Fibroblast of the aortic adventitia (primary cell): Measurements from ENCODE around the gene TIMP3. TPM values are rescaled to one million over a fixed set of nuclear protein-coding genes. Genes with fewer than 3 reads are reported as not detected.

ENCODE experiments used
- DNase-seq: peaks from one replicate; pipeline ENCODE4 v3.0.0-alpha.2; 2010; ENCODE audit warnings: low read depth
- H3K4me3 ChIP-seq: 2 replicates; pipeline ENCODE4 v1.5.1; 2011; ENCODE audit warnings: low read depth, mild to moderate bottlenecking, control low read depth, low read length, moderate library complexity
- CTCF ChIP-seq: IDR thresholded peaks from 2 replicates; pipeline ENCODE4 v1.5.1; 2011; ENCODE audit warnings: mild to moderate bottlenecking, low read length, control low read depth, inconsistent platforms; ENCODE audit not compliant: insufficient read depth
- total RNA-seq: library from RNA; depleted of rRNA; stranded (reverse); fragments of >200 nt; gene quantifications from 2 replicates; pipeline ENCODE4 v1.2.3, GENCODE V29; 2012; ENCODE audit warnings: low replicate concordance

TIMP3 gene
- total RNA-seq, 1 donor = 329 TPM

DNA sequence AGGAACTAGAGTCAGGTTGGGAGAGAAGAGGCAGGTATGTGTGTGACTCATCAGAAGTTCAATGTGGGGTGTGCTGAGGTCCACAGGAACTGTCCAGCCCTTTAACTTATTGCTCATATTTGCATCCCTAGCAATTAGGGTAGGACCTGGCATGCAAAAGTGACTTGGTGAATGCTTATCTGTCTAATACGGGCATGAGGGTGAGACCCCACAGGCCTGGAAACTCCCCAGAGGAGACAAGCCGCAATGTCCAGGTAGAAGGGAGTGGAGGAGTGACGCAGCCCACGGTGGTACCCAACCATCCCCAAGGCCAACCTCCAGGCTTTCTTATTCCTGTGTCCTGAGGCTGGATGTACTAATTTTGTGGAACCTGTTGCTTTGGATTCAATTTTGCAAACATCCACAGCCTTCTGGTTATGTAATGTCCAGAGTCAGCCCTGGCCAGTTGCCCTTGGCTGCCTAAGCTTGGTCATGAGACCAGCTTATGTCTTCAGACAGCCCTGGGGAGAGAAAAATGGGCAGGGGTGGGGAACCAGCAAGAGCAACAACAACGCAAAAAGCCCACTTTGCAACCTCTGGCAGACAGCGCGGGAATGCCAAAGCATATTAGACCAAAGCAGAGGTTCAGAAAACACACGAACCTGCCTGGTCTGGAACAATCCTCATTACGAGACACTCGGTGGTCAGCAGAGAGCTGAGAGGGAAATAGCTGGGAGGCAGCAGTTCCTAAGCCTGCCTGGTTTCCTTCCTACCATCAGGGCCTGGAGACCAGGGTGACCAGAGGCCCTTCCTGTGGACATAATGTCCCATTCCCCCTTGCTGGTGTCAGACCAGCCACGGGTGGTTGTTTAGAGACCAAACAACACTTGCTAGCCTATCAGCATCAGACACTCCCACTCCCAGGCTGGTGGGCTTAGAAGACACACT, 49.3 kb downstream of the TIMP3 start:
- DNase-seq = peak; percentile 81
- H3K4me3 ChIP-seq = no peak overlapping the region
- TF ChIP-seq CTCF = no peak

- peak; percentile 80 for DNase-seq
- no peak overlapping the region for H3K4me3 ChIP-seq
- TF ChIP-seq CTCF = no peak
These were observed 51.1 kb downstream of the TIMP3 start for GRCh38 chr22:32852395-32853251.

- no peak for DNase-seq
- no peak for TF ChIP-seq CTCF
- H3K4me3 ChIP-seq = no peak overlapping the region
These were observed 52.2 kb downstream of the TIMP3 start for GRCh38 chr22:32853662-32854061.

GRCh38 chr22:32854351-32854804, 52.9 kb downstream of the TIMP3 start:
- peak; percentile 33 for DNase-seq
- TF ChIP-seq CTCF = no peak
- no peak overlapping the region for H3K4me3 ChIP-seq

DNA sequence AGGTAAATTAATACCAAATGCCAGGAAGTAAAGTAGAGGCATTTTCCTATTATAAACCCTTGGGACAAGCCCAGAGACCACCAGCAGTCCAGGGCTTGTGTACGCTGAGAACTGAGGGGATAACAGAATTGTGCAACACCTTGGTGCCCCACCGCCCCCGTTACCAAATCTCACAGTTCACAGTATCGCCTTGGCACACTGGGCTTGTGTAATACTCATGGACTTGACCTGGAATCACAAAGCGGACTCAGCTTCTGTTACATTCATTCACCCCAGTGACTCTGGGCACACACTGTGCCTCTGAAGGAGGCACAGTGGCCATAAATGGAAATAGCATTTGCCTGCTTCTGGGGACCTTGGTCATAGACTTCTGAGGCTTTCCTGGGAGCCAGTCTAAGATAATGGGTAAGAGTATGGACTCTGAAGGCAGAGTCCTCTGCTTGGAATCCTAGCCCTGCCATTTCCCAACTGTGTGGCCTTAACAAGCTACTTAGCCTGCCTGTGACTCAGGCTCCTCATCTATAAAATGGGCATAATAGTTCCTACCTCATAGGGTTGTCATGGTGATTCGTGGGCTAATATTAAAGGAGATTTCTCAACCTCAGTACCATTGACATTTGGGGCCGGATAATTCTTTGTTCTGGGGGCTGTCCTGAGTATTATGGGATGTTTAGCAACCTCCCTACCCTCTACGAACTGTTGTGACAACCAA, 53.7 kb downstream of the TIMP3 start:
- H3K4me3 ChIP-seq = no peak overlapping the region
- TF ChIP-seq CTCF = no peak
- no peak for DNase-seq

GRCh38 chr22:32858121-32858703, 56.7 kb downstream of the TIMP3 start:
- TF ChIP-seq CTCF = no peak
- DNase-seq = no peak
- H3K4me3 ChIP-seq = no peak overlapping the region
